Activated B cell treated with CpG ODN at 0.5 μM for 24 hours (primary cell): Measurements from ENCODE around the gene NPAS1. TPM values are rescaled to one million over a fixed set of nuclear protein-coding genes. Genes with fewer than 3 reads are reported as not detected.
"Not testable (repeated sequence)": the region's sequence is repeated elsewhere in the genome, so short reads cannot be mapped to it uniquely, and the experiment has no call there.

Source experiments
- ATAC-seq: fragments of 200-7000 bp; cut with Tn5 transposase; one replicate; pipeline ENCODE4 v1.10.0; 2021; ENCODE audit warnings: low read depth, mild to moderate bottlenecking, moderate library complexity
- CTCF ChIA-PET: fragments of 350-600 bp; sonication (Branson Sonifier 250); formaldehyde crosslinking; loops from one replicate; lab custom pipeline; 2021; ENCODE audit warnings: antibody characterized with exemption; lab: Charles Lee
- POLR2A ChIA-PET: fragments of 350-600 bp; sonication (Branson Sonifier 250); formaldehyde crosslinking; loops from one replicate; lab custom pipeline; 2021; ENCODE audit warnings: antibody characterized with exemption; lab: Charles Lee
- DNase-seq: peaks from one replicate; pipeline ENCODE4 v3.0.0; 2022
- H3K27ac Mint-ChIP-seq: one replicate; pipeline ENCODE4 v1.8.0; 2020; ENCODE audit warnings: mixed read lengths
- H3K27me3 Mint-ChIP-seq: one replicate; pipeline ENCODE4 v1.8.0; 2021; ENCODE audit warnings: mixed read lengths
- H3K36me3 Mint-ChIP-seq: one replicate; pipeline ENCODE4 v1.8.0; 2021; ENCODE audit warnings: low read depth, mixed read lengths
- H3K4me1 Mint-ChIP-seq: one replicate; pipeline ENCODE4 v1.8.0; 2021; ENCODE audit warnings: mixed read lengths
- H3K4me3 Mint-ChIP-seq: one replicate; pipeline ENCODE4 v1.8.0; 2020; ENCODE audit warnings: mild to moderate bottlenecking, mixed read lengths
- H3K9me3 Mint-ChIP-seq: one replicate; pipeline ENCODE4 v1.8.0; 2020; ENCODE audit warnings: mixed read lengths
- intact Hi-C: fragments of 100-400 bp; cut with micrococcal nuclease; formaldehyde crosslinking; loops from one replicate; pipeline ENCODE4 v1.15.1; 2024
- total RNA-seq: library from RNA; stranded (reverse); gene quantifications from 2 replicates; pipeline ENCODE4 v1.2.3, GENCODE V29; 2022
- TF ChIP-seq, protein P1 (sequence below): fragments of 200-600 bp; IDR thresholded peaks from one replicate; pipeline ENCODE4 v1.8.0; 2022; ENCODE audit warnings: antibody characterized with exemption, mild to moderate bottlenecking

The NPAS1 gene
- total RNA-seq, 1 donor from 2014 or later, result 0.40 TPM

DNA sequence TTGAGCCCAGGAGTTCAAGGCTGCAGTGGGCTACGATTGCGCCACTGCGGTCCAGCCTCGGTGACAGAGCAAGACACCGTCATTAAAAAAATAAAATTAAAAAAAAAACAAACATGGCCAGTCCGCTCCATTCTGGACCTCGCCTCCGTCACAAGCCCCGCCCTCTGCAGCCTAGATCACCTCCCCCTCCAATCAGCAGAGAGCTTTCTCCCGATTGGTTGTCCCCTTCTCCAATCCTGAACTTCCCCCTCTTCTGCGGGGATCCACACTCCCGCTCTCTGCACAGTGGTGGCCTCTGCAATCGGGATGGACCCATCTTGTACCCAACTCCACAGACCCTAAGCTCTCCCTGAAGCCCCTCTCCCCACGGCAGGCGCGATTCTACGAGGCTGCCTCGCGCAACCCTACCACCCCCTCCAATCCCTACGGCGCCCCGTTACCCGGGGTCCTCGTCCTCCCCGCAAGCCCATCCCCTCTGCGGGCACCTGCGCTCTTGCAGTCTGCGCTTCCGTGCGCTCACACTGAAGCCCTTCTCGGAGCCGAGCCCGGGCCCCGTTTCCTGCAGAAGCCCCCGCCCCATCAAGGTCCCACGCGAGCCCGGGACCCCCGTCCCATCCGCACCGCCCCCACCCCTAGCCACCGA is 28.2 kb downstream of the NPAS1 start:
- ATAC-seq (peak; percentile 32), DNase-seq (peak; percentile 52)
- CTCF ChIA-PET, result no interaction called here
- intact Hi-C loops, result loop anchor here (1.0 to 2.0 kb wide), 5 partner anchors 13 to 447 kb away; partner anchors contain the start of genes AP2S1, CALM3, CCDC9 and ZC3H4
- TF ChIP-seq, protein P1, sequence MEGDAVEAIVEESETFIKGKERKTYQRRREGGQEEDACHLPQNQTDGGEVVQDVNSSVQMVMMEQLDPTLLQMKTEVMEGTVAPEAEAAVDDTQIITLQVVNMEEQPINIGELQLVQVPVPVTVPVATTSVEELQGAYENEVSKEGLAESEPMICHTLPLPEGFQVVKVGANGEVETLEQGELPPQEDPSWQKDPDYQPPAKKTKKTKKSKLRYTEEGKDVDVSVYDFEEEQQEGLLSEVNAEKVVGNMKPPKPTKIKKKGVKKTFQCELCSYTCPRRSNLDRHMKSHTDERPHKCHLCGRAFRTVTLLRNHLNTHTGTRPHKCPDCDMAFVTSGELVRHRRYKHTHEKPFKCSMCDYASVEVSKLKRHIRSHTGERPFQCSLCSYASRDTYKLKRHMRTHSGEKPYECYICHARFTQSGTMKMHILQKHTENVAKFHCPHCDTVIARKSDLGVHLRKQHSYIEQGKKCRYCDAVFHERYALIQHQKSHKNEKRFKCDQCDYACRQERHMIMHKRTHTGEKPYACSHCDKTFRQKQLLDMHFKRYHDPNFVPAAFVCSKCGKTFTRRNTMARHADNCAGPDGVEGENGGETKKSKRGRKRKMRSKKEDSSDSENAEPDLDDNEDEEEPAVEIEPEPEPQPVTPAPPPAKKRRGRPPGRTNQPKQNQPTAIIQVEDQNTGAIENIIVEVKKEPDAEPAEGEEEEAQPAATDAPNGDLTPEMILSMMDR, result no peak
- Mint-ChIP-seq H3K27ac (peak overlapping the region; percentile 89), H3K4me3 (peak overlapping the region; percentile 95), H3K36me3 (peaks cover 4% of the 10 kb centered on the region), H3K9me3 (peaks cover 1% of the 10 kb centered on the region), H3K27me3 (no peaks in the 10 kb centered on the region), H3K4me1 (peaks cover 15% of the 10 kb centered on the region)
- POLR2A ChIA-PET, result interaction anchor here (0.6 to 2.9 kb wide), 10 partner anchors 9 to 364 kb away, joined by 3 to 16 read pairs (median 4); partner anchors contain the start of gene ZC3H4

DNA sequence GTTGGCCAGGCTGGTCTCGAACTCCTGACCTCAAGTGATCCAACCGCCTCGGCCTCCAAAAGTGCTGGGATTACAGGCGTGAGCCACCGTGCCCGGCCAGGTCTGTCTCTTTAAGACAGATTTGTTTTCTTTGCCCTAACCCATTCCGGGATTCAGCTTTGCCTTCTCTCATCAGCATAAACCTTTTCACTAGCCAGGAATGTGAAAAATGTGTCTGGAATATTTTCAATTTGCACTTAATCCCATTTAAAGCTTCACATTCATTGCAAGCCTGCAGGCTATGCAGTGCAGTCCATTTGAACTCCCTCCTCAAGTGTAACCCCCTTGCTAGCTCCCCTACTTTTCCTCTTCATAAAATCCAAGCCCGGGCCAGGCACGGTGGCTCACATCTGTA is 29.7 kb downstream of the NPAS1 start:
- DNase-seq (no peak), ATAC-seq (no peak)
- peak overlapping the region; percentile 88 for H3K4me3 Mint-ChIP-seq
- ChIA-PET CTCF (no interaction called here), POLR2A (interaction anchor here (0.9 to 2.9 kb wide), 2 partner anchors 64 to 207 kb away, joined by 3 to 16 read pairs; partner anchors contain the start of genes CCDC9 and ZC3H4)
- peaks cover 2% of the 10 kb centered on the region for H3K27me3 Mint-ChIP-seq
- TF ChIP-seq, protein P1, result no peak
- peaks cover 15% of the 10 kb centered on the region for H3K4me1 Mint-ChIP-seq
- peaks cover 1% of the 10 kb centered on the region for H3K9me3 Mint-ChIP-seq
- intact Hi-C loops, result loop anchor here (2.0 kb wide), 1 partner anchor 449 kb away; the partner anchor contains the start of gene CALM3
- peaks cover 4% of the 10 kb centered on the region for H3K36me3 Mint-ChIP-seq
- no peak overlapping the region for H3K27ac Mint-ChIP-seq

DNA sequence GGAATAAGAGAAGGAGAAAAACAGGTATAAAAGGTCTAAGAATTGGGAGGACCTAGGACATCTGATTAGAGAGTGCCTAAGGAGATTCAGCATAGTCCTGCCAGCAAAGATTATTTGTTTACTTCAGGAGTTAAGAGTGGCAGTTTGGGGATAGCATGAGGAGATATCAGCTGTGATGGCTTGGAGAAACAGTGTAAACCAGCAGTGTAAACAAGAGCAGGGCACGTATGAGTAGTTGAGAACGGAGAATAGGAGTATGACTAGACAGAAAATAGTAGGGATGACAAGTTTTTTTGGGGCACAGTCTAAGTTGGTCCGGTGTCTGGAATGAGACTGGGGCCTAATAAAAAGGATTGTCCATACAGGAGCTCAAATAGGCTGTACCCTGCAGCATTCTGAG is 30.9 kb downstream of the NPAS1 start:
- CTCF ChIA-PET, H3K9me3 Mint-ChIP-seq, ATAC-seq, H3K27ac Mint-ChIP-seq, intact Hi-C loops, POLR2A ChIA-PET, H3K27me3 Mint-ChIP-seq, H3K36me3 Mint-ChIP-seq, H3K4me3 Mint-ChIP-seq, DNase-seq: not testable (repeated sequence)
- H3K4me1 Mint-ChIP-seq, result peaks cover 15% of the 10 kb centered on the region

DNA sequence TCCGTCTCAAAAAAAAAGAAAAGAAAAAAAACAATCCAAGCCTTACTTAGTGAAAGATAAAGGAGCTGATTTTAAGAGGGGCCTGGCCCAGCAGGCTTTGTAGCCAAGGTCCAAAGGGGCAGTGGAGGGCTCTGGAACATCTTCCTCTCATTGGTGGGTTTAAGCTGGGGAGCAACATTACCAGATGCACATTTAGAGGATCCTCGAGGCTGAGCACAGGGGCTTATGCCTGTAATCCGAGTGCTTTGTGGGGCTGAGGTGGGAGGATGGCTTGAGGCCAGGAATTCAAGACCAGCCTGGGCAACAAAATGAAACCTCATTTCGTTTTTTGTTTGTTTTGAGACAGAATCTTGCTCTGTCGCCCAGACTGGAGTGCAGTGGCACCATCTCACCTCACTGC is 36.8 kb downstream of the NPAS1 start:
- Mint-ChIP-seq H3K4me1 (no peaks in the 10 kb centered on the region), H3K9me3 (no peaks in the 10 kb centered on the region), H3K36me3 (no peaks in the 10 kb centered on the region), H3K27ac (no peak overlapping the region), H3K27me3 (peaks cover 8% of the 10 kb centered on the region), H3K4me3 (no peak overlapping the region)
- intact Hi-C loops, result no loop called here
- ATAC-seq, result no peak
- CTCF ChIA-PET, result no interaction called here
- POLR2A ChIA-PET, result interaction anchor here (0.5 kb wide), 1 partner anchor 8 kb away, joined by 3 read pairs; the partner anchor contains the start of gene TMEM160
- TF ChIP-seq, protein P1, result no peak
- no peak for DNase-seq

DNA sequence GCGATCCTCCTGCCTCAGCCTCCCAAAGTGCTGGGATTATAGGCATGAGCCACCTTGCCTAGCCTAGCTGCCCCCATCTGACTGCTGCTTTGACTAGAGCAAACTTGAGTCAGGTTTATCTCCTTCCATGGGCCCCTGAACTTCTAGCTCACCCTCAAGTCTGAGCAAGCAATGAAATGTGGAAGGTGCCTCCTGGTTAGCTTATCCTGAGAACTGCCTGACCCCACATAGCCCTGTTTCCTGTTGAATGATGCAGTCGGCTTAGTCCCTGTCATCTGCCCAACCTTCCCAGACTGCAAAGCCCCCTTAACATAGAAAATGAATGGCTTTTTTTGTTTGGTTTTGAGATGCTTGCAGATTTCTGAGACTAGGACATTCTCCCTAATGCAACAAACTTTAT is 37.7 kb downstream of the NPAS1 start:
- H3K27ac Mint-ChIP-seq, result no peak overlapping the region
- intact Hi-C loops, result no loop called here
- no peak overlapping the region for H3K4me3 Mint-ChIP-seq
- CTCF ChIA-PET, result no interaction called here
- DNase-seq, result no peak
- peaks cover 2% of the 10 kb centered on the region for H3K36me3 Mint-ChIP-seq
- TF ChIP-seq, protein P1, result no peak
- ATAC-seq, result no peak
- H3K4me1 Mint-ChIP-seq, result no peaks in the 10 kb centered on the region
- peaks cover 8% of the 10 kb centered on the region for H3K27me3 Mint-ChIP-seq
- no peaks in the 10 kb centered on the region for H3K9me3 Mint-ChIP-seq
- POLR2A ChIA-PET, result no interaction called here
